Measurements from ENCODE around the gene RPRM.

RPRM gene

DNA sequence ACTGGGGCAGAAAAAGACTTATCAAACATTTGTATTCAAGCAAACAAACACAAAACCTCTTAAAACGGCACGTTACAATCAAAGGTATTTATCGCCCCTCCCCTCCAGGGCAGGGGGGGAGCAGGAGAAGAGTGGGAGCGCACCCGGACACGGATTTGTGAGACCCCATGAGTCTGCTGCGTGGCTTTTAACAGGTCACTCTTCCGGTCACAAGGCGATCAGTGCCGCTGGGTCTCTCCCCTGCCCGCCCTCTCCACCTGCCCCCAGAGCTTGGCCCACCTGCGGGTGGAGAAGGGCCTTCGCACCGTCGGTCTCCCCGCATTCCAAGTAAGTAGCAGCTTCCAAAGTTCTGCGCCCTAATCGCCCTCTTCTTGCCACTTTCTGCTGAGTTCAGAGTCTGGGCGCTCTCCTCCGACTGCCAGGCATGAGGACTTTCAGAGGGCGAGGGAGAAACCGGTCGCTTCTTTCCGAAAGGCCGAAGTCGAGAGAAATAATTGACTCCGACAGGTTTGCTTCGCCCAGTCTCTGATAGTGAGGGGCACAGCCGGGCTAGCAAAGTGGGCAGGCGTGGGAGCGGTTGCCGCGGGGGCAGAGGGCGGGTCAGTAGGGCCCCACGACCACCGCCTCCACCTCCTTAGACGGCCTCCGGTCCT is 800 bp downstream of the RPRM start:
- no peak overlapping the region for H3K14ac ChIP-seq (ENCODE audit: low read length)
- H2BK5ac ChIP-seq (ENCODE audit: low read length): no peak overlapping the region
- DNase-seq (ENCODE audit: low spot score): no peak
- no CpG with 5 or more reads among the region's 38 CpGs for WGBS, 2 donors (ENCODE audit: extremely low coverage in 2 of 2, insufficient read length in 2 of 2, insufficient replicate concordance in 1 of 2)
- no peak overlapping the region for H2BK12ac ChIP-seq (ENCODE audit: low read length)
- H3K79me1 ChIP-seq (ENCODE audit: low read depth, low read length): no peaks in the 10 kb centered on the region
- H2BK120ac ChIP-seq (ENCODE audit: low read depth, low read length): no peak overlapping the region
- H3K27me3 ChIP-seq (ENCODE audit: control insufficient read depth in 3 of 3, insufficient read depth in 3 of 3, low read depth in 1 of 3, low read length in 3 of 3): peaks cover 0 to 42% (median 14%) of the 10 kb centered on the region in 3 experiments
- H2AK5ac ChIP-seq (ENCODE audit: low read depth, low read length): no peak overlapping the region
- no peak overlapping the region for H4K8ac ChIP-seq (ENCODE audit: low read depth, low read length)
- no peaks in the 10 kb centered on the region for H3K9me3 ChIP-seq (replicated peaks in 1 of 2; ENCODE audit: control insufficient read depth in 2 of 2, insufficient read depth in 1 of 2, low read depth in 1 of 2, low read length in 2 of 2)
- peak overlapping the region; percentile 95 for H3K23ac ChIP-seq (ENCODE audit: low read depth, low read length, poor library complexity)
- no peak overlapping the region for H3K27ac ChIP-seq (replicated peaks; ENCODE audit: low read length)
- peaks cover 11 to 12% of the 10 kb centered on the region in 2 donors for H3K4me1 ChIP-seq (ENCODE audit: control insufficient read depth in 2 of 2, insufficient read depth in 1 of 2, low read depth in 1 of 2, low read length in 2 of 2)
- peak overlapping the region; percentile 47 to 83 for H3K4me3 ChIP-seq (ENCODE audit: low read length in 2 of 2)
- H3K4me2 ChIP-seq (ENCODE audit: insufficient read depth, low read length, poor library complexity, severe bottlenecking): peak overlapping the region; percentile 76
- peak overlapping the region; percentile 88 for H2AFZ ChIP-seq (ENCODE audit: low read length)
- H3K4ac ChIP-seq (ENCODE audit: low read length): peak overlapping the region; percentile 26
- peak overlapping the region; percentile 74 for H3K18ac ChIP-seq (ENCODE audit: low read length)
- H4K91ac ChIP-seq (ENCODE audit: low read depth, low read length, poor library complexity): no peak overlapping the region
- H3K9ac ChIP-seq (ENCODE audit: low read depth, low read length, poor library complexity): peak overlapping the region; percentile 64
- no peaks in the 10 kb centered on the region for H3K36me3 ChIP-seq (replicated peaks in 1 of 2; ENCODE audit: control insufficient read depth in 2 of 2, insufficient read depth in 2 of 2, low read length in 2 of 2)
- H2BK15ac ChIP-seq (ENCODE audit: low read length): peak overlapping the region; percentile 37

GRCh38 chr2:153476816-153477635 is 1.5 kb downstream of the RPRM start:
- Histone ChIP-seq H3K27ac (replicated peaks; ENCODE audit: low read length) (no peak overlapping the region), H2BK5ac (ENCODE audit: low read length) (no peak overlapping the region), H3K4me1 (ENCODE audit: control insufficient read depth in 2 of 2, insufficient read depth in 1 of 2, low read depth in 1 of 2, low read length in 2 of 2) (peaks cover 11 to 12% of the 10 kb centered on the region in 2 donors), H2BK15ac (ENCODE audit: low read length) (no peak overlapping the region), H2AK5ac (ENCODE audit: low read depth, low read length) (no peak overlapping the region), H3K23ac (ENCODE audit: low read depth, low read length, poor library complexity) (no peak overlapping the region), H2BK120ac (ENCODE audit: low read depth, low read length) (no peak overlapping the region), H3K18ac (ENCODE audit: low read length) (peak overlapping the region; percentile 11), H3K14ac (ENCODE audit: low read length) (no peak overlapping the region), H4K91ac (ENCODE audit: low read depth, low read length, poor library complexity) (no peak overlapping the region), H3K36me3 (replicated peaks in 1 of 2; ENCODE audit: control insufficient read depth in 2 of 2, insufficient read depth in 2 of 2, low read length in 2 of 2) (no peaks in the 10 kb centered on the region), H4K8ac (ENCODE audit: low read depth, low read length) (no peak overlapping the region), H3K4me2 (ENCODE audit: insufficient read depth, low read length, poor library complexity, severe bottlenecking) (peak overlapping the region; percentile 76), H2AFZ (ENCODE audit: low read length) (peak overlapping the region; percentile 88), H3K4me3 (ENCODE audit: low read length in 2 of 2) (peak overlapping the region; percentile 46 to 47), H3K9me3 (replicated peaks in 1 of 2; ENCODE audit: control insufficient read depth in 2 of 2, insufficient read depth in 1 of 2, low read depth in 1 of 2, low read length in 2 of 2) (no peaks in the 10 kb centered on the region), H3K9ac (ENCODE audit: low read depth, low read length, poor library complexity) (peak overlapping the region; percentile 64), H3K79me1 (ENCODE audit: low read depth, low read length) (no peaks in the 10 kb centered on the region), H2BK12ac (ENCODE audit: low read length) (no peak overlapping the region), H3K4ac (ENCODE audit: low read length) (no peak overlapping the region), H3K27me3 (ENCODE audit: control insufficient read depth in 3 of 3, insufficient read depth in 3 of 3, low read depth in 1 of 3, low read length in 3 of 3) (peaks cover 0 to 42% (median 14%) of the 10 kb centered on the region in 3 experiments)
- no peak for DNase-seq (ENCODE audit: low spot score)
- WGBS, 2 donors (ENCODE audit: extremely low coverage in 2 of 2, insufficient read length in 2 of 2, insufficient replicate concordance in 1 of 2): no CpG with 5 or more reads among the region's 38 CpGs

DNA sequence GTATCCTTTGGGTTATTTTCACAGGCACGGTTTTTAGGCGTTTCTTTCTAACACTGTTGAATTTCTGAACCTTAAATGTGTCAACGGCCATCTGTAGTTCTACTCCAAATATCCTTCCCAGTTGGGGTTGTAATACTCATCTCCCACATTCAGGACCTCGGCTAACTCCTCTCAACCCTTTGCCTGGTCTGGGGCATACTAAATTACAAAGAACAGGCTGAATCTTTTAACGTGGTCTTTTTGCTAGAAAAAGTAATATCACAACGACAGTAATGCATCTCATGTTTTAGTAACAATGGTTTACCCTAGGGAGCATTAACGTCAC is 2.1 kb downstream of the RPRM start:
- H3K36me3 ChIP-seq (replicated peaks in 1 of 2; ENCODE audit: control insufficient read depth in 2 of 2, insufficient read depth in 2 of 2, low read length in 2 of 2): no peaks in the 10 kb centered on the region
- no peak overlapping the region for H3K4me3 ChIP-seq (ENCODE audit: low read length in 2 of 2)
- H2BK120ac ChIP-seq (ENCODE audit: low read depth, low read length): no peak overlapping the region
- no peak overlapping the region for H3K27ac ChIP-seq (replicated peaks; ENCODE audit: low read length)
- no peak overlapping the region for H3K4ac ChIP-seq (ENCODE audit: low read length)
- H3K18ac ChIP-seq (ENCODE audit: low read length): no peak overlapping the region
- H3K79me1 ChIP-seq (ENCODE audit: low read depth, low read length): no peaks in the 10 kb centered on the region
- H3K9me3 ChIP-seq (replicated peaks in 1 of 2; ENCODE audit: control insufficient read depth in 2 of 2, insufficient read depth in 1 of 2, low read depth in 1 of 2, low read length in 2 of 2): no peaks in the 10 kb centered on the region
- no peak for DNase-seq (ENCODE audit: low spot score)
- no peak overlapping the region for H3K14ac ChIP-seq (ENCODE audit: low read length)
- no peak overlapping the region for H3K9ac ChIP-seq (ENCODE audit: low read depth, low read length, poor library complexity)
- H2BK15ac ChIP-seq (ENCODE audit: low read length): no peak overlapping the region
- H4K91ac ChIP-seq (ENCODE audit: low read depth, low read length, poor library complexity): no peak overlapping the region
- H3K27me3 ChIP-seq (ENCODE audit: control insufficient read depth in 3 of 3, insufficient read depth in 3 of 3, low read depth in 1 of 3, low read length in 3 of 3): peaks cover 0 to 42% (median 14%) of the 10 kb centered on the region in 3 experiments
- H2BK5ac ChIP-seq (ENCODE audit: low read length): no peak overlapping the region
- no peak overlapping the region for H4K8ac ChIP-seq (ENCODE audit: low read depth, low read length)
- no peak overlapping the region for H3K23ac ChIP-seq (ENCODE audit: low read depth, low read length, poor library complexity)
- peak overlapping the region; percentile 76 for H3K4me2 ChIP-seq (ENCODE audit: insufficient read depth, low read length, poor library complexity, severe bottlenecking)
- peaks cover 11 to 12% of the 10 kb centered on the region in 2 donors for H3K4me1 ChIP-seq (ENCODE audit: control insufficient read depth in 2 of 2, insufficient read depth in 1 of 2, low read depth in 1 of 2, low read length in 2 of 2)
- no CpG with 5 or more reads among the region's 7 CpGs for WGBS, 2 donors (ENCODE audit: extremely low coverage in 2 of 2, insufficient read length in 2 of 2, insufficient replicate concordance in 1 of 2)
- H2AK5ac ChIP-seq (ENCODE audit: low read depth, low read length): no peak overlapping the region
- no peak overlapping the region for H2BK12ac ChIP-seq (ENCODE audit: low read length)
- H2AFZ ChIP-seq (ENCODE audit: low read length): no peak overlapping the region

GRCh38 chr2:153474876-153475435 is 3.6 kb downstream of the RPRM start:
- Histone ChIP-seq H3K9ac (ENCODE audit: low read depth, low read length, poor library complexity) (no peak overlapping the region), H3K4me2 (ENCODE audit: insufficient read depth, low read length, poor library complexity, severe bottlenecking) (no peak overlapping the region), H3K27me3 (ENCODE audit: control insufficient read depth in 3 of 3, insufficient read depth in 3 of 3, low read depth in 1 of 3, low read length in 3 of 3) (peaks cover 0 to 45% (median 14%) of the 10 kb centered on the region in 3 experiments), H4K8ac (ENCODE audit: low read depth, low read length) (no peak overlapping the region), H2BK120ac (ENCODE audit: low read depth, low read length) (no peak overlapping the region), H2AK5ac (ENCODE audit: low read depth, low read length) (no peak overlapping the region), H4K91ac (ENCODE audit: low read depth, low read length, poor library complexity) (no peak overlapping the region), H3K4me3 (ENCODE audit: low read length in 2 of 2) (no peak overlapping the region), H3K79me1 (ENCODE audit: low read depth, low read length) (no peaks in the 10 kb centered on the region), H2BK12ac (ENCODE audit: low read length) (no peak overlapping the region), H3K4me1 (ENCODE audit: control insufficient read depth in 2 of 2, insufficient read depth in 1 of 2, low read depth in 1 of 2, low read length in 2 of 2) (peaks cover 11% of the 10 kb centered on the region in 2 donors), H2BK15ac (ENCODE audit: low read length) (no peak overlapping the region), H3K4ac (ENCODE audit: low read length) (no peak overlapping the region), H3K27ac (replicated peaks; ENCODE audit: low read length) (no peak overlapping the region), H3K23ac (ENCODE audit: low read depth, low read length, poor library complexity) (no peak overlapping the region), H3K18ac (ENCODE audit: low read length) (no peak overlapping the region), H2AFZ (ENCODE audit: low read length) (no peak overlapping the region), H3K9me3 (replicated peaks in 1 of 2; ENCODE audit: control insufficient read depth in 2 of 2, insufficient read depth in 1 of 2, low read depth in 1 of 2, low read length in 2 of 2) (no peaks in the 10 kb centered on the region), H3K36me3 (replicated peaks in 1 of 2; ENCODE audit: control insufficient read depth in 2 of 2, insufficient read depth in 2 of 2, low read length in 2 of 2) (no peaks in the 10 kb centered on the region), H2BK5ac (ENCODE audit: low read length) (no peak overlapping the region), H3K14ac (ENCODE audit: low read length) (no peak overlapping the region)
- WGBS, 2 donors (ENCODE audit: extremely low coverage in 2 of 2, insufficient read length in 2 of 2, insufficient replicate concordance in 1 of 2): no CpG with 5 or more reads among the region's 2 CpGs
- DNase-seq (ENCODE audit: low spot score): no peak

All from neuronal stem cell (in vitro differentiated cells).